Activated naive CD8-positive, alpha-beta T cell treated with anti-CD3 and anti-CD28 coated beads, Interleukin-2, amount 50 U/mL, for 24 hours (primary cell): ENCODE data around the gene FBXL22.

Source experiments
- ATAC-seq: fragments of 150-1000 bp; cut with Tn5 transposase; one replicate; pipeline ENCODE4 v1.10.0; 2021
- DNase-seq: peaks from one replicate; pipeline ENCODE4 v3.0.0; 2021
- H3K27ac Mint-ChIP-seq: one replicate; pipeline ENCODE4 v1.8.0; 2021; ENCODE audit warnings: mild to moderate bottlenecking, mixed read lengths
- H3K27me3 Mint-ChIP-seq: one replicate; pipeline ENCODE4 v1.8.0; 2021; ENCODE audit warnings: mixed read lengths
- H3K36me3 Mint-ChIP-seq: one replicate; pipeline ENCODE4 v1.8.0; 2021; ENCODE audit warnings: low read depth, mixed read lengths
- H3K4me1 Mint-ChIP-seq: one replicate; pipeline ENCODE4 v1.8.0; 2021; ENCODE audit warnings: mixed read lengths
- H3K4me3 Mint-ChIP-seq: one replicate; pipeline ENCODE4 v1.8.0; 2021; ENCODE audit warnings: mild to moderate bottlenecking, moderate library complexity, mixed read lengths
- H3K9me3 Mint-ChIP-seq: one replicate; pipeline ENCODE4 v1.8.0; 2021; ENCODE audit warnings: mixed read lengths

The FBXL22 gene

GRCh38 chr15:63597038-63597790 lies at the start of gene FBXL22:
TSS of gene FBXL22 (plus strand) at chr15:63597387. CDS start at chr15:63597393, 6 bp downstream.
- Mint-ChIP-seq H3K27me3 (no peaks in the 10 kb centered on the region), H3K36me3 (peaks cover 18% of the 10 kb centered on the region), H3K9me3 (no peaks in the 10 kb centered on the region), H3K27ac (peak within 1 kb of the TSS; percentile 68), H3K4me1 (peaks cover 72% of the 10 kb centered on the region), H3K4me3 (no peak within 1 kb of the TSS)
- no peak for ATAC-seq
- DNase-seq = no peak

DNA sequence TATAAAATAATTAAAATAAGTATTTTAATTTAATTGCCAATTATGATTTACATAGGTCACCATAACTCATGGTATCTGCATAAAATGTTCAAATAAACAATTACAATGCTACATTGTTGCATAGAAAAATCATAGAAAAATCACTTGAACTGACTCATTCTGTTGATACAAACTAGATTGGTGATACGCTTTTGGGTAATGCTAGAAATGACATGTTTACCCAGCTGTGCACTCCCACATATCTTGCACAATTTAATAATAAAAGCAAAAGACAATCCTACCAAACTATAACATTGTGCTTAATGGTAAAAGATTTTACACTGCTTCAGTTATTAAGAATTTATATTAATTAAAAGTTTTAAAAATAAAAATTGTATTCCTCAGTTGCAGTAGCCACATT lies 45.8 kb upstream of the FBXL22 start:
- no peaks in the 10 kb centered on the region for H3K9me3 Mint-ChIP-seq
- DNase-seq = no peak
- H3K27me3 Mint-ChIP-seq = no peaks in the 10 kb centered on the region
- H3K4me1 Mint-ChIP-seq = peaks cover 49% of the 10 kb centered on the region
- ATAC-seq = no peak
- peaks cover 27% of the 10 kb centered on the region for H3K36me3 Mint-ChIP-seq
- no peak overlapping the region for H3K27ac Mint-ChIP-seq
- no peak overlapping the region for H3K4me3 Mint-ChIP-seq

DNA sequence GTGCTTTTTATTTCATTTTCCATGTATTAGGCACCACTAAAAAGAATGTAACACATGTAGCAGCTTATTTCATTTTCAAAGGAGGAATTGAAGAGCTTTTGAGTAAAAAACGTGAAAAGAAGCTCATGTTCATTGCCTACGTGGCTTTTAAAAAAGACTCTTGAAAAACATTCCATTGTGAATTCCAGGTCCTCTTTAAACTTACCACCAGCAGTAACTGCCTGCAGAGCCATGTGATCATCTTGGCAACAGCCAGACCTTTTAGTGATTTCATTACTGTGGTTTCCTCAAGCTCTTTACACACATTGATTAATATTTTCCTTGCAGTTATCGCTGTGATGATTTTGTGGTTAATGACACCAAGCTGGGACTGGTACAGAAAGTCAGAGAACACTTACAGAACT lies 43.8 kb upstream of the FBXL22 start:
- DNase-seq = no peak
- Mint-ChIP-seq H3K9me3 (no peaks in the 10 kb centered on the region), H3K4me3 (peak overlapping the region; percentile 5), H3K27me3 (no peaks in the 10 kb centered on the region), H3K36me3 (peaks cover 40% of the 10 kb centered on the region), H3K27ac (peak overlapping the region; percentile 83), H3K4me1 (peaks cover 54% of the 10 kb centered on the region)
- ATAC-seq = peak; percentile 91

DNA sequence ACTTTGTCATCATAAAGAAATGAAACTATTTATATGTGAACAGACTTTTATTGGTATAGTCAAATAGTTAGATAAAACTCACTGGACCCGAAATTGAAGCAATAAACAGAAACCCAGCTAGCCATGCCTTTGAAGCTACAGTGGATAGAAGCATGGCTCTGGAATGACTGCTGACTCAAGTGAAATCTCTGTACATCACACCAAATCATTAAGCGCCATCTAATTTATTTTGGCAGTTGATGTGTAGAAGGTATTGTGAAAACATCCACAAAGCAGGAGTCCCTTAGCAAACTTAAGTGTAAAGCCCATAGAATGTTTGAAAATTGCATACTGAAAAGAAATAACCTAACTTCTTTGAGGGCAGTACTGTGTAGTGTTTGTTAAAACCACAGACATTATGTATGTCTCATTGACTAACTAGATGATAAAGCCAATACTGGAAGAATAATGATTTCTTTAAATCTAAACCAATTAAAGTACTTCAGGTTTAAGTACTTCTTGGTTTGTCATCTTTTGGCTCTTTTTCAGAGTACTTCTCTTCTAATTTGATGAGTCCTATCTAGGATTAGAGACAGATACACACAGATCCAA lies 42.8 kb upstream of the FBXL22 start:
- no peaks in the 10 kb centered on the region for H3K27me3 Mint-ChIP-seq
- H3K4me1 Mint-ChIP-seq = peaks cover 58% of the 10 kb centered on the region
- ATAC-seq (no peak), DNase-seq (no peak)
- peaks cover 46% of the 10 kb centered on the region for H3K36me3 Mint-ChIP-seq
- peak overlapping the region; percentile 83 for H3K27ac Mint-ChIP-seq
- H3K9me3 Mint-ChIP-seq = no peaks in the 10 kb centered on the region
- no peak overlapping the region for H3K4me3 Mint-ChIP-seq

DNA sequence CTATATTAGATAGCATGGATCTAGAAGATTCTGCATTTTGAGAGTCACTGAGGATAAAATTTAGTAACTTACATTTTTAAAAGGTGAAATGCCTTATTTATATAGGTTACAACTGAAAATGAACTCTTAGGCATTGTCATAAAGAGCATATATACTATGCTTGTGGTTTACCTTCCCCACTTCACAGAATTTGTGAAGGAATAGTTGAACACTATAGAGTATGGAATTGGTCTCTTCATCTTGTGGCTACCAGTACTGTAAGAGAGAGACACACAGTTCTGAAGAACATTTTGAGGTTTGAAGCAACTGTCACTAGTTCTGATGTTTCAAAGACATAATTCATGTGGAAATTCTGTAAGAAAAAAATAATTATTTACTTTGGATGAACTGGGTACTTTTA lies 41.7 kb upstream of the FBXL22 start:
- no peak overlapping the region for H3K4me3 Mint-ChIP-seq
- DNase-seq (no peak), ATAC-seq (peak; percentile 66)
- H3K36me3 Mint-ChIP-seq = peaks cover 51% of the 10 kb centered on the region
- H3K4me1 Mint-ChIP-seq = peaks cover 69% of the 10 kb centered on the region
- H3K27ac Mint-ChIP-seq = peak overlapping the region; percentile 0
- no peaks in the 10 kb centered on the region for H3K9me3 Mint-ChIP-seq
- no peaks in the 10 kb centered on the region for H3K27me3 Mint-ChIP-seq

GRCh38 chr15:63556246-63556645 lies 40.9 kb upstream of the FBXL22 start:
- Mint-ChIP-seq H3K36me3 (peaks cover 58% of the 10 kb centered on the region), H3K4me1 (peaks cover 76% of the 10 kb centered on the region), H3K9me3 (no peaks in the 10 kb centered on the region), H3K27me3 (no peaks in the 10 kb centered on the region), H3K27ac (no peak overlapping the region), H3K4me3 (no peak overlapping the region)
- ATAC-seq (no peak), DNase-seq (no peak)

- Mint-ChIP-seq H3K9me3 (no peaks in the 10 kb centered on the region), H3K4me3 (no peak overlapping the region), H3K27ac (no peak overlapping the region), H3K36me3 (peaks cover 63% of the 10 kb centered on the region), H3K4me1 (peaks cover 81% of the 10 kb centered on the region), H3K27me3 (no peaks in the 10 kb centered on the region)
- no peak for DNase-seq
- no peak for ATAC-seq
Observed at GRCh38 chr15:63556736-63557135, 40.5 kb upstream of the FBXL22 start.

DNA sequence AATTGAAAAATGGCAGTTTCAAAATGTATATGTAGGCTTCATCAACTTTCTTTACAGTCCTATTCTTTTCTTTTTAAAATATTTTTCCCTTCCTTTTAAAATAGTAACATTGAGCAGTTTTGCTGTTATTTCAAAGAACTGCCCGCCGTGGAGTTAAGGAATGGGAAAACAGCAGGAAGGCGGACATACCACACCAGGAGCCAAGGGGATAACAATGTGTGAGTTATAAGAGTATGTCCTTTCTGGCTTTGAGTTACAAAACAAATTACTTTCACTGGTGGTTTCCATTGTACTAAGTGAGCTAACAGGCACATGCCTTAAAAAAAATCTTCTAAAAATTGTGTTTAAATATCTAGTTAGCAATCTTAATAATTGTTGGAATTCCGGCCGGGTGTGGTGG lies 37.4 kb upstream of the FBXL22 start:
- H3K27ac Mint-ChIP-seq = peak overlapping the region; percentile 13
- H3K9me3 Mint-ChIP-seq = no peaks in the 10 kb centered on the region
- no peak for ATAC-seq
- H3K36me3 Mint-ChIP-seq = peaks cover 64% of the 10 kb centered on the region
- DNase-seq = no peak
- H3K4me3 Mint-ChIP-seq = no peak overlapping the region
- no peaks in the 10 kb centered on the region for H3K27me3 Mint-ChIP-seq
- H3K4me1 Mint-ChIP-seq = peaks cover 53% of the 10 kb centered on the region

- no peaks in the 10 kb centered on the region for H3K27me3 Mint-ChIP-seq
- ATAC-seq (peak; percentile 97), DNase-seq (peak; percentile 58)
- H3K4me3 Mint-ChIP-seq = peak overlapping the region; percentile 36
- peaks cover 49% of the 10 kb centered on the region for H3K4me1 Mint-ChIP-seq
- peak overlapping the region; percentile 92 for H3K27ac Mint-ChIP-seq
- H3K36me3 Mint-ChIP-seq = peaks cover 61% of the 10 kb centered on the region
- no peaks in the 10 kb centered on the region for H3K9me3 Mint-ChIP-seq
Observed at GRCh38 chr15:63560741-63561448, 36.3 kb upstream of the FBXL22 start.

DNA sequence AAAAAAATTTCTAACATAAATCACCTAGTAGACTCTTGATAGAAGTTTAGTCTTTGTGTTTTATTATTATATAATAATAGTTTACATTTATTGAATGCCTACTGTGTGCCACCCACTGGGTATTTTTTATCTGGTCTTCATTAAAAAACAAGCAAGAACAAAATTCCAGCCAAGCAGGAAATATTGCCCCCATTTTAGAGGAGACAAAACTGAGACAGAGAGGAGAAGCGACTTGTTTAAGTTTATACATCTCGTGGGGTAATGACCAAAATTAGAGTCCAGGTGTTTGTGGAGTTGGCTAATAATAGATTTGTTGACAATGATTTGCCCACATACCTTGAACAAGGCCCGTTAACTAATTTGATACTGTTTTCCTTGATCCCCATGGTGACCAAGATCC lies 33.1 kb upstream of the FBXL22 start:
- Mint-ChIP-seq H3K9me3 (no peaks in the 10 kb centered on the region), H3K4me3 (no peak overlapping the region), H3K27ac (peak overlapping the region; percentile 12), H3K27me3 (no peaks in the 10 kb centered on the region), H3K36me3 (peaks cover 54% of the 10 kb centered on the region), H3K4me1 (peaks cover 34% of the 10 kb centered on the region)
- ATAC-seq (no peak), DNase-seq (no peak)

DNA sequence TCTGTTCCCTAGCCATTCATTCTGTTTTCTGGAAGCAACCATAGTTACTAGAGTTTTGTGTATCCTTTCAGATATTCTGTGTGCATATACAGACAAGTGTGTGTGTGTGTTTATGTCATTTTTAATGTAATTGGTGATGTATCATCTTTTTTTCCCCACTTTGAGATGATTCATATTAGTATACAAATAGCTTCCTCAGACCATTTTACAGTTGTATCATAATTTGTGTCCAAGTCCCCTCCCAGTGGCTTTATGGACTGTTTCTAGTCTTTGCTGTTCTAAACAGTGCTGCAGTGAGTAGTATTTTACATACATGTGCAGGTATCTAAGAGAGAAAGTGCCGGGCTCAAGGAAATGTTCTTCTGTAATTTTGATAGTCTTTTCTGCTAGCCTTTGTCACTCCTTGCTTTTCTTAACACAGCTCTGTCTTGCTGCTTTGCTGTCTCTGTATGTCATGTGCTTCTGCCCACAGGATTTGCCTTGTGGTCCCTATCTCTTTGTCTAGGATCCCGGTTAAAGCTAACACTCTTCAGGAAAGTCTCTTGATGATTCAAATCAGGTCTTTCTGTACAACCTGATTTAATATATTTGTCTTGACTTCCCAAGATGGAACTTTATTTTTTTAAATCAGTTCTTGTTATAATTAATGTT lies 31.5 kb upstream of the FBXL22 start:
- ATAC-seq = no peak
- H3K27ac Mint-ChIP-seq = peak overlapping the region; percentile 2
- no peaks in the 10 kb centered on the region for H3K9me3 Mint-ChIP-seq
- H3K36me3 Mint-ChIP-seq = peaks cover 46% of the 10 kb centered on the region
- no peak for DNase-seq
- H3K27me3 Mint-ChIP-seq = no peaks in the 10 kb centered on the region
- H3K4me3 Mint-ChIP-seq = no peak overlapping the region
- H3K4me1 Mint-ChIP-seq = peaks cover 18% of the 10 kb centered on the region

DNA sequence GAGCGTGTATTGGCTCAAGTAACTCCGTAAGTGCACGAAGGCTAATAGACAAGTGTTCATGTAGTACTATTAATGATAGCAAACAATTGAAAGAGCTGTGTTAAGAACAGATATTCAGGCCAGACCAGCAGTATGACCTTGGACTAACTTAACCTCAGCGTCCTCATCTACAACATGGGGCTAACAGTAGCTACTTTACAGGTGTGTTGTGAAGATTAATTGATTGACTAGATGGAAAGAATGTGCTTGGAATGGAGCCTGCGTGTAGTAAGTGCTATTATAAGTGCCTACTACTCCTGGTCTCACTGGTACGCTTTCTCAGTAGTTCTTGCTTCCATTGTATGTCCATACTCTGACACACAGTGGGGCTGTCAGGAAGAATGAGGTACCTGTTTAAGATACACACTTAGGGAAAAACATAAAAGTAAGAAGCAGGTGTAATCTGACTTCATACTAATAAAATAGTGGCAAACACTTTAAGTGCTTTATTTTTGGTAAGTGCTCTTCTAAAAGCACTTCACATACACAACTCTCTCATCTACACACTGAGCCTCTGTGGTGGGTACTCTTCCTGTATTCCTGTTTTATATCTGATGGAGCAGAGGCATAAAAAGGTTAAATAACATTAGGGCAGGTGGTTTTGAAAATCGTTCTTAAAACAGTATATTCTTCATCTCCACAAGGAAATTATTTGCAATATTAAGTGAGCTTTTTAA lies 24.3 kb upstream of the FBXL22 start:
- Mint-ChIP-seq H3K27me3 (no peaks in the 10 kb centered on the region), H3K4me1 (peaks cover 8% of the 10 kb centered on the region), H3K4me3 (no peak overlapping the region), H3K27ac (no peak overlapping the region), H3K36me3 (peaks cover 42% of the 10 kb centered on the region), H3K9me3 (no peaks in the 10 kb centered on the region)
- no peak for ATAC-seq
- DNase-seq = no peak

GRCh38 chr15:63573533-63573932 lies 23.7 kb upstream of the FBXL22 start:
- Mint-ChIP-seq H3K36me3 (peaks cover 37% of the 10 kb centered on the region), H3K4me1 (peaks cover 8% of the 10 kb centered on the region), H3K27ac (peak overlapping the region; percentile 8), H3K9me3 (no peaks in the 10 kb centered on the region), H3K27me3 (no peaks in the 10 kb centered on the region), H3K4me3 (no peak overlapping the region)
- DNase-seq = no peak
- ATAC-seq = no peak

- no peaks in the 10 kb centered on the region for H3K9me3 Mint-ChIP-seq
- peaks cover 8% of the 10 kb centered on the region for H3K4me1 Mint-ChIP-seq
- no peak overlapping the region for H3K27ac Mint-ChIP-seq
- DNase-seq (no peak), ATAC-seq (no peak)
- H3K27me3 Mint-ChIP-seq = no peaks in the 10 kb centered on the region
- peaks cover 34% of the 10 kb centered on the region for H3K36me3 Mint-ChIP-seq
- H3K4me3 Mint-ChIP-seq = no peak overlapping the region
Observed at GRCh38 chr15:63575312-63575711, 21.9 kb upstream of the FBXL22 start.
